Choroid plexus epithelial cell (primary cell): ENCODE data around the gene DLX2.

Experiments
- DNase-seq: peaks from one replicate; pipeline ENCODE4 v3.0.0-alpha.2; 2010; ENCODE audit warnings: low read depth
- H3K4me3 ChIP-seq: 2 replicates; pipeline ENCODE4 v1.5.1; 2011; ENCODE audit warnings: low read depth, mild to moderate bottlenecking, control low read depth, low read length, moderate library complexity
- CTCF ChIP-seq: conservative IDR thresholded peaks from 2 replicates; pipeline ENCODE4 v1.5.1; 2011; ENCODE audit warnings: low read depth, mild to moderate bottlenecking, control low read depth, inconsistent platforms, low read length, moderate library complexity

The DLX2 gene

GRCh38 chr2:172100080-172100934 is 2.4 kb downstream of the DLX2 start:
- DNase-seq = no peak
- no peak for TF ChIP-seq CTCF
- peak overlapping the region; percentile 1 for H3K4me3 ChIP-seq

- H3K4me3 ChIP-seq = peak overlapping the region; percentile 56
- no peak for TF ChIP-seq CTCF
- DNase-seq = no peak
These were observed 3.1 kb downstream of the DLX2 start for GRCh38 chr2:172099472-172100079.

GRCh38 chr2:172098650-172099471 is 3.8 kb downstream of the DLX2 start:
- H3K4me3 ChIP-seq = peak overlapping the region; percentile 56
- TF ChIP-seq CTCF = no peak

GRCh38 chr2:172098287-172098649 is 4.4 kb downstream of the DLX2 start:
- TF ChIP-seq CTCF = no peak
- no peak overlapping the region for H3K4me3 ChIP-seq
- no peak for DNase-seq

More at GRCh38 chr2:172098650-172099471, 3.8 kb downstream of the DLX2 start:
- DNase-seq = peak; percentile 64

- H3K4me3 ChIP-seq = no peak overlapping the region
- TF ChIP-seq CTCF = no peak
- no peak for DNase-seq
These were observed 5.1 kb downstream of the DLX2 start for GRCh38 chr2:172097557-172098131.

- no peak for TF ChIP-seq CTCF
- H3K4me3 ChIP-seq = peak overlapping the region; percentile 50
- DNase-seq = peak; percentile 41
These were observed 5.8 kb downstream of the DLX2 start for GRCh38 chr2:172096626-172097547.
